Effector memory CD8-positive, alpha-beta T cell (primary cell): ENCODE measurements around the gene DLGAP1.
A peak's percentile ranks its signal among the peaks of the same experiment; 100 is the strongest.

Experiments
- ATAC-seq: fragments of 150-1000 bp; cut with Tn5 transposase; replicated peaks from 2 replicates; pipeline ENCODE4 v1.10.0; 2021; ENCODE audit warnings: mild to moderate bottlenecking, moderate library complexity
- DNase-seq, 3 experiments: peaks; one replicate each; pipeline ENCODE4 v3.0.0; 2021
- H3K27ac Mint-ChIP-seq, 2 donors: one replicate each; pipeline ENCODE4 v1.8.0; 2022; ENCODE audit warnings: mild to moderate bottlenecking in 2 of 2, mixed read lengths in 2 of 2, moderate library complexity in 2 of 2
- H3K27me3 Mint-ChIP-seq, 2 donors: one replicate each; pipeline ENCODE4 v1.8.0; 2022; ENCODE audit warnings: mixed read lengths in 2 of 2
- H3K36me3 Mint-ChIP-seq: one replicate; pipeline ENCODE4 v1.8.0; 2022; ENCODE audit warnings: mild to moderate bottlenecking, moderate library complexity, mixed read lengths; ENCODE audit not compliant: insufficient read depth
- H3K4me1 Mint-ChIP-seq, 2 donors: one replicate each; pipeline ENCODE4 v1.8.0; 2022; ENCODE audit warnings: low read depth in 2 of 2, mixed read lengths in 2 of 2
- H3K4me3 Mint-ChIP-seq, 2 donors: one replicate each; pipeline ENCODE4 v1.8.0; 2022; ENCODE audit warnings: mild to moderate bottlenecking in 2 of 2, mixed read lengths in 2 of 2, moderate library complexity in 2 of 2
- H3K9me3 Mint-ChIP-seq, 2 donors: one replicate each; pipeline ENCODE4 v1.8.0; 2022; ENCODE audit warnings: mixed read lengths in 2 of 2

The DLGAP1 gene

GRCh38 chr18:3985020-3985419 is 470.1 kb downstream of the DLGAP1 start:
- peak overlapping the region in 1 of 2 donors; percentile 74 for H3K27ac Mint-ChIP-seq
- peaks cover 9 to 13% of the 10 kb centered on the region in 2 donors for H3K4me1 Mint-ChIP-seq
- DNase-seq (no peak), ATAC-seq (no peak)
- H3K9me3 Mint-ChIP-seq = peaks cover 0 to 5% of the 10 kb centered on the region in 2 donors
- peak overlapping the region; percentile 17 to 50 for H3K4me3 Mint-ChIP-seq
- H3K36me3 Mint-ChIP-seq = no peaks in the 10 kb centered on the region
- peaks cover 0 to 17% of the 10 kb centered on the region in 2 donors for H3K27me3 Mint-ChIP-seq

- H3K4me3 Mint-ChIP-seq = peak overlapping the region in 1 of 2 donors; percentile 50
- H3K9me3 Mint-ChIP-seq = peaks cover 3 to 6% of the 10 kb centered on the region in 2 donors
- ATAC-seq (no peak), DNase-seq (no peak)
- H3K36me3 Mint-ChIP-seq = no peaks in the 10 kb centered on the region
- peaks cover 0 to 15% of the 10 kb centered on the region in 2 donors for H3K27me3 Mint-ChIP-seq
- peak overlapping the region in 1 of 2 donors; percentile 74 for H3K27ac Mint-ChIP-seq
- peaks cover 9 to 13% of the 10 kb centered on the region in 2 donors for H3K4me1 Mint-ChIP-seq
Observed at GRCh38 chr18:3984163-3984757, 470.8 kb downstream of the DLGAP1 start.

- H3K27me3 Mint-ChIP-seq = peaks cover 0 to 7% of the 10 kb centered on the region in 2 donors
- ATAC-seq = no peak
- DNase-seq = no peak
- H3K9me3 Mint-ChIP-seq = peaks cover 7% of the 10 kb centered on the region in 2 donors
- H3K4me1 Mint-ChIP-seq = peaks cover 9 to 13% of the 10 kb centered on the region in 2 donors
- no peaks in the 10 kb centered on the region for H3K36me3 Mint-ChIP-seq
- no peak overlapping the region for H3K27ac Mint-ChIP-seq
- no peak overlapping the region for H3K4me3 Mint-ChIP-seq
Observed at GRCh38 chr18:3983351-3983969, 471.6 kb downstream of the DLGAP1 start.

- H3K36me3 Mint-ChIP-seq = no peaks in the 10 kb centered on the region
- peaks cover 9 to 13% of the 10 kb centered on the region in 2 donors for H3K4me1 Mint-ChIP-seq
Observed at GRCh38 chr18:3982541-3982940, 472.6 kb downstream of the DLGAP1 start.

GRCh38 chr18:3979024-3979423 is 476.1 kb downstream of the DLGAP1 start:
- H3K9me3 Mint-ChIP-seq = peaks cover 6 to 7% of the 10 kb centered on the region in 2 donors
- no peak overlapping the region for H3K4me3 Mint-ChIP-seq
- peaks cover 0 to 7% of the 10 kb centered on the region in 2 donors for H3K27me3 Mint-ChIP-seq
- no peak for DNase-seq
- ATAC-seq = no peak
- H3K4me1 Mint-ChIP-seq = peaks cover 0 to under 1% of the 10 kb centered on the region in 2 donors
- H3K27ac Mint-ChIP-seq = no peak overlapping the region
- H3K36me3 Mint-ChIP-seq = no peaks in the 10 kb centered on the region

More at GRCh38 chr18:3982541-3982940, 472.6 kb downstream of the DLGAP1 start:
- Mint-ChIP-seq H3K27ac (no peak overlapping the region), H3K27me3 (peaks cover 0 to 7% of the 10 kb centered on the region in 2 donors), H3K4me3 (no peak overlapping the region), H3K9me3 (peaks cover 7 to 8% of the 10 kb centered on the region in 2 donors)
- ATAC-seq (no peak), DNase-seq (no peak)

- H3K36me3 Mint-ChIP-seq = no peaks in the 10 kb centered on the region
- H3K4me1 Mint-ChIP-seq = no peaks in the 10 kb centered on the region
- no peaks in the 10 kb centered on the region for H3K27me3 Mint-ChIP-seq
- no peak for DNase-seq
- no peak overlapping the region for H3K4me3 Mint-ChIP-seq
- ATAC-seq = no peak
- H3K27ac Mint-ChIP-seq = no peak overlapping the region
- H3K9me3 Mint-ChIP-seq = peaks cover 0 to 1% of the 10 kb centered on the region in 2 donors
Observed at GRCh38 chr18:3973191-3973850, 481.8 kb downstream of the DLGAP1 start.

- Mint-ChIP-seq H3K4me3 (no peak overlapping the region), H3K27me3 (no peaks in the 10 kb centered on the region), H3K9me3 (no peaks in the 10 kb centered on the region), H3K27ac (no peak overlapping the region), H3K36me3 (no peaks in the 10 kb centered on the region), H3K4me1 (no peaks in the 10 kb centered on the region)
- DNase-seq (no peak), ATAC-seq (no peak)
Observed at GRCh38 chr18:3972291-3972930, 482.7 kb downstream of the DLGAP1 start.

GRCh38 chr18:3970929-3971328 is 484.2 kb downstream of the DLGAP1 start:
- ATAC-seq (no peak), DNase-seq (no peak)
- H3K4me3 Mint-ChIP-seq = no peak overlapping the region
- peaks cover 7 to 10% of the 10 kb centered on the region in 2 donors for H3K27me3 Mint-ChIP-seq
- H3K9me3 Mint-ChIP-seq = no peaks in the 10 kb centered on the region
- H3K4me1 Mint-ChIP-seq = no peaks in the 10 kb centered on the region
- no peak overlapping the region for H3K27ac Mint-ChIP-seq
- no peaks in the 10 kb centered on the region for H3K36me3 Mint-ChIP-seq

- no peak overlapping the region for H3K27ac Mint-ChIP-seq
- DNase-seq (no peak), ATAC-seq (no peak)
- H3K27me3 Mint-ChIP-seq = peaks cover 26 to 28% of the 10 kb centered on the region in 2 donors
- H3K9me3 Mint-ChIP-seq = no peaks in the 10 kb centered on the region
- no peak overlapping the region for H3K4me3 Mint-ChIP-seq
- no peaks in the 10 kb centered on the region for H3K36me3 Mint-ChIP-seq
- no peaks in the 10 kb centered on the region for H3K4me1 Mint-ChIP-seq
Observed at GRCh38 chr18:3967359-3968180, 487.5 kb downstream of the DLGAP1 start.

- DNase-seq = no peak
- ATAC-seq = no peak
Observed at GRCh38 chr18:3966642-3967358, 488.3 kb downstream of the DLGAP1 start.

GRCh38 chr18:3966246-3966641 is 488.9 kb downstream of the DLGAP1 start:
- no peak overlapping the region for H3K27ac Mint-ChIP-seq
- no peak for DNase-seq
- peaks cover 32% of the 10 kb centered on the region in 2 donors for H3K27me3 Mint-ChIP-seq
- no peaks in the 10 kb centered on the region for H3K4me1 Mint-ChIP-seq
- no peak overlapping the region for H3K4me3 Mint-ChIP-seq
- H3K36me3 Mint-ChIP-seq = no peaks in the 10 kb centered on the region
- no peaks in the 10 kb centered on the region for H3K9me3 Mint-ChIP-seq
- ATAC-seq = no peak

More at GRCh38 chr18:3966642-3967358, 488.3 kb downstream of the DLGAP1 start:
- Mint-ChIP-seq H3K4me3 (no peak overlapping the region), H3K9me3 (no peaks in the 10 kb centered on the region), H3K4me1 (no peaks in the 10 kb centered on the region), H3K36me3 (no peaks in the 10 kb centered on the region), H3K27me3 (peaks cover 28% of the 10 kb centered on the region in 2 donors), H3K27ac (no peak overlapping the region)

GRCh38 chr18:3960977-3961376 is 494.1 kb downstream of the DLGAP1 start:
- Mint-ChIP-seq H3K27ac (no peak overlapping the region), H3K27me3 (peaks cover 27 to 31% of the 10 kb centered on the region in 2 donors), H3K4me1 (no peaks in the 10 kb centered on the region), H3K36me3 (no peaks in the 10 kb centered on the region), H3K9me3 (no peaks in the 10 kb centered on the region), H3K4me3 (no peak overlapping the region)
- DNase-seq = no peak
- no peak for ATAC-seq
